Adrenal gland (tissue), 12 donors: ENCODE data around the gene BCL7B. TPM values are rescaled to one million over a fixed set of nuclear protein-coding genes. Genes with fewer than 3 reads are reported as not detected.

ENCODE experiments used
- DNase-seq, 7 donors: peaks; one replicate each; pipeline ENCODE4 v3.0.0-alpha.2; 2019 to 2020
- H3K27ac ChIP-seq, 5 donors: fragments of 200-600 bp; sonication (generic) in 4 of 5; 1 replicate in 3 of 5; 2 replicates in 2 of 5; pipeline versions ENCODE4 v1.5.1 to v1.8.0; 2016 to 2020; ENCODE audit warnings: mild to moderate bottlenecking in 1 of 5
- H3K27me3 ChIP-seq: fragments of 200-600 bp; 2 replicates; pipeline ENCODE4 v1.8.0; 2021
- H3K36me3 ChIP-seq, 2 donors: fragments of 200-600 bp; replicated peaks in 1 of 2; 1 replicate in 1 of 2; 2 replicates in 1 of 2; pipeline versions ENCODE4 v1.5.1 to v1.8.0; 2018 to 2022
- H3K4me1 ChIP-seq, 2 donors: fragments of 200-600 bp; replicated peaks in 1 of 2; 1 replicate in 1 of 2; 2 replicates in 1 of 2; pipeline versions ENCODE4 v1.5.1 to v1.8.0; 2018 to 2021
- H3K4me3 ChIP-seq, 4 donors: fragments of 200-600 bp; sonication (generic) in 3 of 4; one replicate each; pipeline ENCODE4 v1.5.1; 2016 to 2018
- H3K9me3 ChIP-seq, 3 donors: fragments of 200-600 bp; sonication (generic) in 1 of 3; replicated peaks in 1 of 3; 1 replicate in 2 of 3; 2 replicates in 1 of 3; pipeline versions ENCODE4 v1.5.1 to v1.8.0; 2016 to 2021
- POLR2A ChIP-seq, 2 donors: fragments of 450-650 bp; IDR thresholded peaks; one replicate each; pipeline ENCODE4 v1.6.1; 2017; ENCODE audit warnings: antibody characterized with exemption in 2 of 2, mild to moderate bottlenecking in 2 of 2, moderate library complexity in 1 of 2
- WGBS, 4 donors: extraction: QIAGEN DNeasy Blood & Tissue Kit in 2 of 4; methylation state at CpG; one replicate each; pipeline versions ENCODE4 v1.1.5 to v1.1.7; 2013 to 2017; 5-methylcytosine and 5-hydroxymethylcytosine counted together
- intact Hi-C, 2 donors: fragments of 100-400 bp; cut with DNase I; formaldehyde crosslinking; loops; one replicate each; pipeline versions ENCODE4 v1.14.1 to v1.15.0; 2022 to 2023
- polyA plus RNA-seq, 3 donors: library from polyadenylated mRNA; stranded (reverse); fragments of 200-250 nt in 2 of 3; fragments of 350-450 nt in 1 of 3; fragmentation: Illumina TruSeq in 1 of 3; extraction: RNeasy Lipid Tissue Mini Kit (QIAGEN cat#74804) in 1 of 3; gene quantifications; one replicate each; pipeline ENCODE4 v1.2.3, GENCODE V29; 2013 to 2014
- total RNA-seq, 9 donors: library from RNA; depleted of rRNA in 4 of 9; stranded (reverse); fragments of >200 nt in 4 of 9; fragments of 120-200 nt in 1 of 9; fragmentation: NEBNext Ultra II Directional in 1 of 9; extraction: Animal tissue kit (Norgen Biotek cat#: 25700) in 1 of 9; gene quantifications; one replicate each; pipeline versions ENCODE4 v1.1.0 to v1.2.4, GENCODE V29; 2013 to 2023
- TF ChIP-seq, protein P1 (sequence below), 6 experiments: fragments of 450-650 bp in 4 of 6; fragments of 200-600 bp in 2 of 6; sonication (generic) in 1 of 6; IDR thresholded peaks; 1 replicate in 5 of 6; 2 replicates in 1 of 6; pipeline versions ENCODE4 v1.5.1 to v1.8.0; 2016 to 2021; ENCODE audit warnings: antibody characterized with exemption in 6 of 6, mild to moderate bottlenecking in 2 of 6, moderate library complexity in 1 of 6
- donor health status: healthy with polysubstance abuse.
- donor health status: Bipolar disorder and iron deficiency.
- donor health status: DM: yes; HTN: yes; CAD: no.
- donor health status: DM: no; HTN: no; CAD: no.
- donor health status: DM: no; HTN: no; CAD: no.
- donor health status: DM: yes; HTN: yes; CAD: no.

The BCL7B gene
- total and polyA plus RNA-seq, 12 donors = 19.0 to 97.9 (median 70.3) TPM

DNA sequence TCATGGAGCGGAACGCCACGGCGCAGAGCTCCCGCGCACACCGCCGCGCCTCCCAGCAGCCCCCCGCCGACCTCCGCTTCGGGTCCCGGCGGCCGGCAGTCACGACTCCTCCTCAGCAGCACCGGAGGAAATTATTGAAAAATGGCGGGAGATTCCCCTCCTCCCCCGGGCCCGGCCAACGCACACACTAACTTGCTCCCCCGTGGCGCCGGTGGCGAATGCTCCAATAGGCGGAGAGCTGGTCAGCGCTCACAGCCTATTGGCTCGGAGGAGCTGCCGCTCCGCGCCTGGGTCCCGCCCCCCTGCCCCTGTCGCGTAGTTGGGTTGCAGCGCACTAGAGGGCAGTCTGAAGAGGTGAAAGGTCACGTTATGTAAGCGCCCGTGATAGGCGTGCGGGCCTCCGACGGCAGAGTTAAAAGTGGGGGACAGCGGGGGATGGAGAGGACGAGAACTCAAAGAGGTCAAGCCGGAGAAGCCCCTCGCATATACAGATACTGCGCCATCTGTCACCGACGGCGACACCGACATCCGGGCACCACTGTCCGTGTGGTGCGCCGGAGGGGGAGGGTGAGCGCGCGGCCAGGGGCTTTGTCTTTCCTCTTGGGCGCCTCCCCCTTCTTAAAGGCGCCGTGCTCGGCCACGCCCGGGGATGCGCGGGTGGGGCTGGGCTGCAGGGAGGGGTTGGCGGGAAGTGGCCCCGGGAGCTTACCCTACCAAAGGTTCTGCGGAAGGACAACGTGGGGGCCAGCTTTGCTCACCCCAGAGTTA is 35.2 kb downstream of the BCL7B start, which contains the start of gene BAZ1B:
BAZ1B (minus strand) TSS at position 189 of the 768 bp plus-strand sequence. CDS start 360 bp downstream, outside the sequence.
- 0 to 1% (median 0%) methylated on average over 16 to 71 of the region's 71 CpGs for WGBS, 4 donors
- intact Hi-C loops = no loop called here
- H3K27ac ChIP-seq = peak within 1 kb of the TSS; percentile 92 to 100 (median 95)
- no peaks in the 10 kb centered on the region for H3K9me3 ChIP-seq
- peak in 1 of 2 donors; percentile 80 for TF ChIP-seq POLR2A (IDR thresholded peaks at IDR 0.05)
- TF ChIP-seq, protein P1, sequence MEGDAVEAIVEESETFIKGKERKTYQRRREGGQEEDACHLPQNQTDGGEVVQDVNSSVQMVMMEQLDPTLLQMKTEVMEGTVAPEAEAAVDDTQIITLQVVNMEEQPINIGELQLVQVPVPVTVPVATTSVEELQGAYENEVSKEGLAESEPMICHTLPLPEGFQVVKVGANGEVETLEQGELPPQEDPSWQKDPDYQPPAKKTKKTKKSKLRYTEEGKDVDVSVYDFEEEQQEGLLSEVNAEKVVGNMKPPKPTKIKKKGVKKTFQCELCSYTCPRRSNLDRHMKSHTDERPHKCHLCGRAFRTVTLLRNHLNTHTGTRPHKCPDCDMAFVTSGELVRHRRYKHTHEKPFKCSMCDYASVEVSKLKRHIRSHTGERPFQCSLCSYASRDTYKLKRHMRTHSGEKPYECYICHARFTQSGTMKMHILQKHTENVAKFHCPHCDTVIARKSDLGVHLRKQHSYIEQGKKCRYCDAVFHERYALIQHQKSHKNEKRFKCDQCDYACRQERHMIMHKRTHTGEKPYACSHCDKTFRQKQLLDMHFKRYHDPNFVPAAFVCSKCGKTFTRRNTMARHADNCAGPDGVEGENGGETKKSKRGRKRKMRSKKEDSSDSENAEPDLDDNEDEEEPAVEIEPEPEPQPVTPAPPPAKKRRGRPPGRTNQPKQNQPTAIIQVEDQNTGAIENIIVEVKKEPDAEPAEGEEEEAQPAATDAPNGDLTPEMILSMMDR (IDR thresholded peaks at IDR 0.05) = peak in 2 of 6 experiments; percentile 26 to 36
- peak; percentile 98 to 99 (median 99) for DNase-seq
- no peaks in the 10 kb centered on the region for H3K27me3 ChIP-seq
- H3K4me1 ChIP-seq = peaks cover 29 to 41% of the 10 kb centered on the region in 2 donors
- no peaks in the 10 kb centered on the region for H3K36me3 ChIP-seq
- peak within 1 kb of the TSS; percentile 53 to 100 (median 72) for H3K4me3 ChIP-seq

DNA sequence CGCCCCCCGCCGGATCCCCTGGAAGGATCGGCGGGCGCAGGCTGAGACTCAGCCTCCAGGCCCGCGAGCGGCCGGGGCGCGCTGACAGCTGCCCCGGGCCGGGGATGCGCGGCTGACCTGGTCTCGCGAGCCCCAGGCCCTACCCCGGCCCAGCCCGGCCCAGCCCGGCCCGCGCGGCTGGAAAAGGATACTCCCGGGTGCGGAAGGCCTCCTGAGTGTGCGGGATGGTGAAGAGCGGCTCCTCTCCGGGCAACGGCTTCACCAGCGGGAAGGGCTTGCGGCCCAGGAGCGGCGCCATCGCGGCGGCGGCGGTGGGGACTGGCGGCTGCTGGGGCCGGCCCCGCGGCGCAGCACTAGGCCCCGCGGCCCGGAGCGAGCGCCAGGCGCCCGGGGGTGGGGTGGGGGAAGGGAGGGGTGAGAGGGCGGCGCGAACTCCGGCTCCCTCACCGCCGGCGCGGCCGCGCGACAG is 35.8 kb downstream of the BCL7B start:
- peak overlapping the region; percentile 92 to 100 (median 95) for H3K27ac ChIP-seq
- DNase-seq = peak in 5 of 7 donors; percentile 52 to 78 (median 62)
- intact Hi-C loops = no loop called here
- no peak for TF ChIP-seq POLR2A (IDR thresholded peaks at IDR 0.05)
- TF ChIP-seq, protein P1 (IDR thresholded peaks at IDR 0.05) = no peak
- H3K36me3 ChIP-seq = peaks cover 0 to 5% of the 10 kb centered on the region in 2 donors
- no peaks in the 10 kb centered on the region for H3K9me3 ChIP-seq
- no peaks in the 10 kb centered on the region for H3K27me3 ChIP-seq
- H3K4me1 ChIP-seq = peaks cover 29 to 37% of the 10 kb centered on the region in 2 donors
- 0 to 6% (median 1%) methylated on average over 1 to 62 of the region's 62 CpGs for WGBS, 4 donors
- H3K4me3 ChIP-seq = peak overlapping the region; percentile 10 to 100 (median 69)

DNA sequence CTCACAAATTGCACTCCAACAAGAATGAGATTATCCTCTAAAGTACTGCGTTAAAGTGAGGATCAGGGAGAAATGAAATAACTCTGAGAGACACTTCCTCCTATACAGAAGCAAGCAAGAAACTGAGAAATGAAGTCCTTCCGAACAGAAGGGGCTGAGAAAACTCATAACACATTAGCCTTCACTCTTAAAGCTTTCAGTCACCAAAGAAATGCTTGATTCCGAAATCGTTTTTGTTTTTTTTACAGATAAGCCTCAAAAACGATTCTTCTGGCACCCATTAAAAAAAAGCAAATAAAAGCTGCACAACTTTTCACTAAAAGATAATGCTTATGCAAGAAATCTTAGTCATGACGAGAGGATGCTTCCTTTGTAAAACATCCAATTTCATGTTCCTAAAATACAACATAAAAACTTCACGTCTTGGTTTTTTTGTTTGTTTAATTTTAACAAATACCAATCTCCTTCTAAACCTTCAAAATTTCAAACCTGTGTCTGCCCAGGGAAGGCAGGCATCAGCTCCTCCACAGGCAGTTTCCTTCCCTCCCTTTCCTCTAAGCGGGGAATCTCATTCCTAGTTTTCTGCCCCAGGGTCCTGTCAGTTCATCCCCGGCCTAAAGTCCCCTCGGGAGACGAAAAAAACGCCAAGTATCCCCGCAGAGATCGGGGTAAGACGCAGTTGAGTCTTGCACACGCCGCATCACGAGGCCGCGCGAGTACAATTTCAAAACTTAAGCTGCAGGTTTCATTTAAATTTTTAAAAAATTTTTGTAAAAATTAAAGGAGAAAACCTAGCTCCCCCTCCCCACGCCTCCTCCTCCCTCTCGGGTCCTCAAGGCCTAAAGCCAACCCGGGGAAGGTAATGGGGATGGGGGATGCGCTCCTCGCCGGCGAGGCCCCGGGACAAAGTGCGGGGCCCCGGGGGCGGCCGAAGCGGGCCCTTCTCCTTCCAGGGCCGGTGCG is 36.5 kb downstream of the BCL7B start:
- H3K27me3 ChIP-seq = no peaks in the 10 kb centered on the region
- peaks cover 29 to 37% of the 10 kb centered on the region in 2 donors for H3K4me1 ChIP-seq
- H3K36me3 ChIP-seq = peaks cover 0 to 12% of the 10 kb centered on the region in 2 donors
- peak overlapping the region; percentile 92 to 100 (median 95) for H3K27ac ChIP-seq
- peak overlapping the region; percentile 10 to 100 (median 69) for H3K4me3 ChIP-seq
- H3K9me3 ChIP-seq = no peaks in the 10 kb centered on the region
- 0 to 1% (median 1%) methylated on average over 33 to 36 of the region's 36 CpGs for WGBS, 4 donors
- no peak for TF ChIP-seq POLR2A (IDR thresholded peaks at IDR 0.05)
- TF ChIP-seq, protein P1 (IDR thresholded peaks at IDR 0.05) = no peak
- peak in 5 of 7 donors; percentile 13 to 36 (median 21) for DNase-seq
- intact Hi-C loops = no loop called here
